Measurements from ENCODE around the gene TTC6. TPM values are rescaled to one million over a fixed set of nuclear protein-coding genes. Genes with fewer than 3 reads are reported as not detected.
"Not testable (repeated sequence)": the region's sequence is repeated elsewhere in the genome, so short reads cannot be mapped to it uniquely, and the experiment has no call there.

Gene TTC6
- 1 to 10 TPM in 1 of 4 donors, under 1 TPM in 3; 0.34 to 1.8 (median 0.73) TPM for total RNA-seq

- TF ChIP-seq POLR2A (IDR thresholded peaks at IDR 0.05): no peak
- TF ChIP-seq, protein P1, sequence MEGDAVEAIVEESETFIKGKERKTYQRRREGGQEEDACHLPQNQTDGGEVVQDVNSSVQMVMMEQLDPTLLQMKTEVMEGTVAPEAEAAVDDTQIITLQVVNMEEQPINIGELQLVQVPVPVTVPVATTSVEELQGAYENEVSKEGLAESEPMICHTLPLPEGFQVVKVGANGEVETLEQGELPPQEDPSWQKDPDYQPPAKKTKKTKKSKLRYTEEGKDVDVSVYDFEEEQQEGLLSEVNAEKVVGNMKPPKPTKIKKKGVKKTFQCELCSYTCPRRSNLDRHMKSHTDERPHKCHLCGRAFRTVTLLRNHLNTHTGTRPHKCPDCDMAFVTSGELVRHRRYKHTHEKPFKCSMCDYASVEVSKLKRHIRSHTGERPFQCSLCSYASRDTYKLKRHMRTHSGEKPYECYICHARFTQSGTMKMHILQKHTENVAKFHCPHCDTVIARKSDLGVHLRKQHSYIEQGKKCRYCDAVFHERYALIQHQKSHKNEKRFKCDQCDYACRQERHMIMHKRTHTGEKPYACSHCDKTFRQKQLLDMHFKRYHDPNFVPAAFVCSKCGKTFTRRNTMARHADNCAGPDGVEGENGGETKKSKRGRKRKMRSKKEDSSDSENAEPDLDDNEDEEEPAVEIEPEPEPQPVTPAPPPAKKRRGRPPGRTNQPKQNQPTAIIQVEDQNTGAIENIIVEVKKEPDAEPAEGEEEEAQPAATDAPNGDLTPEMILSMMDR (IDR thresholded peaks at IDR 0.05): no peak
- peak within 1 kb of the TSS; percentile 33 for H3K4me3 ChIP-seq (ENCODE audit: low read depth, poor library complexity, severe bottlenecking)
- intact Hi-C loops (cut with DNase I; ENCODE audit: low total_unique reads): no loop called here
- no peak for DNase-seq (ENCODE audit: low spot score in 2 of 2)
- WGBS, 2 donors: 1% methylated on average over 40 to 72 of the region's 92 CpGs
Measured at GRCh38 chr14:37594971-37595808, at the start of gene TTC6, which contains the start of gene FOXA1. TTC6 (plus strand) TSS chr14:37595629; CDS start chr14:37622065, 26,436 bp downstream. FOXA1 (minus strand) TSS chr14:37595249; CDS start chr14:37594972, 277 bp downstream.

- intact Hi-C loops (cut with DNase I; ENCODE audit: low total_unique reads): no loop called here
- no peak for DNase-seq (ENCODE audit: low spot score in 2 of 2)
- no peak overlapping the region for H3K4me3 ChIP-seq (ENCODE audit: low read depth, poor library complexity, severe bottlenecking)
- 51 to 61% methylated on average over 6 of the region's 6 CpGs for WGBS, 2 donors
- TF ChIP-seq POLR2A (IDR thresholded peaks at IDR 0.05): no peak
- TF ChIP-seq, protein P1 (IDR thresholded peaks at IDR 0.05): no peak
Measured at GRCh38 chr14:37546621-37547447, 48.6 kb upstream of the TTC6 start.

GRCh38 chr14:37550511-37550910, 44.9 kb upstream of the TTC6 start:
- intact Hi-C loops (cut with DNase I; ENCODE audit: low total_unique reads): no loop called here
- 42 to 44% methylated on average over 5 of the region's 5 CpGs for WGBS, 2 donors
- no peak for TF ChIP-seq POLR2A (IDR thresholded peaks at IDR 0.05)
- TF ChIP-seq, protein P1 (IDR thresholded peaks at IDR 0.05): no peak

DNA sequence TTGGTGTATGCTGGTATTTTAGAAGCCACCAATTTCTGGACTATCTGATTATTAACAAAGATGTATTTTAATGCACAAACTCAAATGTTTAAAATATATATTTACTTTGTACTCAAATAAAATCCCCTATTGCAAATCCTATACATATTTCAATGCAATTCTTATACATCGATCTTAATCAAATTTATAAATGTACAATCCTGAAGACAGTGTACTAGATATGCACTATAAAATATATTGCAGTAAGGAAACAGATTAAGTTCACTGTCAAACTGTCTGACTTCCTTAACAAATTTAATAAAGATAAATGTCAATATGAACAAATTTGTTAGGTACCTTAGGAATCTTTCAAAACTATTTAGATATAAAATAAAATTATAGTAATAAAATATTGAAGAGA, 44.3 kb upstream of the TTC6 start:
- TF ChIP-seq, protein P1 (IDR thresholded peaks at IDR 0.05): no peak
- no peak for TF ChIP-seq POLR2A (IDR thresholded peaks at IDR 0.05)
- intact Hi-C loops (cut with DNase I; ENCODE audit: low total_unique reads): no loop called here
- no peak for DNase-seq (ENCODE audit: low spot score in 2 of 2)
- H3K4me3 ChIP-seq (ENCODE audit: low read depth, poor library complexity, severe bottlenecking): no peak overlapping the region
- WGBS, 2 donors: 86 to 92% methylated on average over 1 of the region's 1 CpG

More at GRCh38 chr14:37550511-37550910, 44.9 kb upstream of the TTC6 start:
- no peak for DNase-seq (ENCODE audit: low spot score in 2 of 2)
- no peak overlapping the region for H3K4me3 ChIP-seq (ENCODE audit: low read depth, poor library complexity, severe bottlenecking)

DNA sequence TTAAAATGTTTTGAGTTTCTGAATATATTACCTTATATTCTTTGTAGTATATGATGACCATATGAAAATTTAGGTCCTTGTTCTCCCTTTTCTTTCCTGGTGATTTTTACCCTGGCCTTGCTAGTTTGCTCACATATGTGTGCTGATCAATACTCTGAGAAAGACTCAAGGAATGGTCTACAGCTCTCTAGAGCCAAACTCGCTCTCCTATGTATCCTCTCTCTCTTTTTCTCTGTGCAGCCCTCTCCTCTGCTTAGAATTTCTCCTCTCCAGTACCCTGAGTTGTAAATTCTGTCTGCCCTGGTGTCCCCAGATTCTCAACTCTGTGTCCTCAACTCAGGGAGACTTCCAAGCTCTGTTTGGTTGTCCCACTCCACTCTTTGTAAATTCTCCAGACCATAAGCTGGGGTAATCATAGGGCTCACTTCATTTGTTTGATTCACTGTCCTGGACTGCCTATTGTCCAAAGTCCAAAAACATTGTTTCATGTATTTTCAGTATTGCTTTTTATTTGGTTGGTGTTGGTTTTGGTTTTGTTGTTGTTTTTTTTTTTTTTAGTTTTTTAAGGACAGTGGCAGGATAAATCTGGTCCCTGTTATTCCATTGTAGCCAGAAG, 41.4 kb upstream of the TTC6 start:
- H3K4me3 ChIP-seq (ENCODE audit: low read depth, poor library complexity, severe bottlenecking): no peak overlapping the region
- intact Hi-C loops (cut with DNase I; ENCODE audit: low total_unique reads): no loop called here
- 88 to 98% methylated on average over 1 of the region's 1 CpG for WGBS, 2 donors
- TF ChIP-seq, protein P1 (IDR thresholded peaks at IDR 0.05): no peak
- no peak for TF ChIP-seq POLR2A (IDR thresholded peaks at IDR 0.05)
- no peak for DNase-seq (ENCODE audit: low spot score in 2 of 2)

GRCh38 chr14:37555596-37555995, 39.8 kb upstream of the TTC6 start:
- intact Hi-C loops (cut with DNase I; ENCODE audit: low total_unique reads); DNase-seq (ENCODE audit: low spot score in 2 of 2); H3K4me3 ChIP-seq (ENCODE audit: low read depth, poor library complexity, severe bottlenecking): not testable (repeated sequence)
- 99% methylated on average over 15 to 22 of the region's 33 CpGs for WGBS, 2 donors
